Measurements from ENCODE around the gene TRPC4. TPM values are rescaled to one million over a fixed set of nuclear protein-coding genes. Genes with fewer than 3 reads are reported as not detected.
A peak's percentile ranks its signal among the peaks of the same experiment; 100 is the strongest.

Gene TRPC4
- total RNA-seq, 1 experiment from 2014 or later = 19.0 TPM

- no peaks in the 10 kb centered on the region for H3K27me3 Mint-ChIP-seq (ENCODE audit: low read depth)
- Histone ChIP-seq H3K18ac (ENCODE audit: insufficient read length, low read depth, low read length) (no peak overlapping the region), H4K5ac (ENCODE audit: insufficient read length, low read depth, low read length) (no peak overlapping the region), H3K4me2 (ENCODE audit: insufficient read depth, insufficient read length, low read length) (no peak overlapping the region), H3K4ac (ENCODE audit: low read depth, low read length) (no peak overlapping the region), H4K91ac (ENCODE audit: insufficient read length, low read depth, low read length) (no peak overlapping the region), H3K79me2 (ENCODE audit: insufficient read depth, low read length) (no peaks in the 10 kb centered on the region), H2BK12ac (ENCODE audit: insufficient read length, low read depth, low read length) (no peak overlapping the region), H3K14ac (ENCODE audit: insufficient read depth, low read length) (no peak overlapping the region), H3K56ac (ENCODE audit: insufficient read length, low read depth, low read length) (no peak overlapping the region), H3K79me1 (ENCODE audit: insufficient read depth, low read depth, low read length, poor library complexity, severe bottlenecking) (no peaks in the 10 kb centered on the region), H3K27me3 (ENCODE audit: insufficient read depth, low read length) (no peaks in the 10 kb centered on the region), H3K9ac (ENCODE audit: extremely low read depth, insufficient read length, low read length) (no peak overlapping the region), H3K4me1 (ENCODE audit: insufficient read depth, low read length) (no peaks in the 10 kb centered on the region), H4K20me1 (ENCODE audit: control insufficient read depth, insufficient read depth, insufficient read length) (no peaks in the 10 kb centered on the region), H3K23ac (ENCODE audit: insufficient read length, low read depth, low read length) (no peak overlapping the region), H2BK120ac (ENCODE audit: low read depth, low read length, poor library complexity, severe bottlenecking) (no peak overlapping the region), H3K27ac (ENCODE audit: insufficient read length, low read depth, low read length) (no peak overlapping the region), H2BK20ac (ENCODE audit: low read depth, low read length, poor library complexity, severe bottlenecking) (no peak overlapping the region), H3K9me3 (ENCODE audit: control insufficient read depth, low read depth, low read length) (no peaks in the 10 kb centered on the region), H3T11ph (ENCODE audit: low read length) (no peak overlapping the region), H3K23me2 (ENCODE audit: insufficient read length, low read depth, low read length, poor library complexity, severe bottlenecking) (no peaks in the 10 kb centered on the region), H2AK5ac (ENCODE audit: insufficient read length, low read length) (no peak overlapping the region), H4K8ac (replicated peaks; ENCODE audit: insufficient read length, low read depth, low read length) (no peak overlapping the region), H2BK5ac (ENCODE audit: insufficient read length, low read length) (no peak overlapping the region), H2BK15ac (ENCODE audit: low read depth, low read length) (no peak overlapping the region), H2AFZ (ENCODE audit: low read length) (no peak overlapping the region)
- WGBS (ENCODE audit: extremely low coverage, insufficient read length, low lambda C conversion rate) = no CpG with 5 or more reads among the region's 4 CpGs
- TF ChIP-seq CTCF (conservative IDR thresholded peaks at IDR 0.05) = no peak
- H3K4me3 Mint-ChIP-seq = no peak overlapping the region
- H3K9me3 Mint-ChIP-seq = no peaks in the 10 kb centered on the region
- H3K36me3 Mint-ChIP-seq (ENCODE audit: insufficient read depth in 1 of 3, low read depth in 3 of 3) = no peaks in the 10 kb centered on the region
- H3K27ac Mint-ChIP-seq = 0 out of 7 replicates have a peak overlapping the region, but pooled peaks of 1 of the 3 experiments have one; percentile 43
- no peak for DNase-seq
- peaks cover 2 to 9% of the 10 kb centered on the region in 2 experiments; a peak in 3 of 4 replicates for H3K4me1 Mint-ChIP-seq
Measured at GRCh38 chr13:37735293-37735692, 134.3 kb downstream of the TRPC4 start.

All from H9 (cell line).